Measurements from ENCODE around the gene CCZ1. TPM values are rescaled to one million over a fixed set of nuclear protein-coding genes. Genes with fewer than 3 reads are reported as not detected.
"Not testable (repeated sequence)": the region's sequence is repeated elsewhere in the genome, so short reads cannot be mapped to it uniquely, and the experiment has no call there.

Gene CCZ1
- total RNA-seq, 1 donor from 2014 or later = 90.5 TPM

DNA sequence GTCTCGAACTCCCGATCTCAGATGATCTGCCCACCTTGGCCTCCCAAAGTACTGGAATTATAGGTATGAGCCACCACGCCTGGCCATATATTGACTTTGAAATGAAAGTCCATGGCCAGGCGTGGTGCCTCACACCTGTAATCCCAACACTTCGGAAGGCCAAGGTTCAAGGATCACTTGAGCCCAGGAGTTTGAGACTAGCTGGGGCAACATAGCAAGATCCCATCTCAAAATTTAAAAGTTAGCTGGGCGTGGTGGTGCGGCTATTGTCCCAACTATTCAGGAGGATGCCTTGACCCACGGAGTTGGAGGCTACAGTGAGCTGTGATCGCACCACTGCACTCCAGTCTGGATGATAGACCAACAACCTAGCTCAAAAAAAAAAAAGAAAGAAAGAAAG lies 6.0 kb upstream of the CCZ1 start:
- Mint-ChIP-seq H3K27ac (no peak overlapping the region), H3K4me3 (no peak overlapping the region), H3K9me3 (no peaks in the 10 kb centered on the region), H3K27me3 (ENCODE audit: low read depth) (no peaks in the 10 kb centered on the region), H3K36me3 (no peaks in the 10 kb centered on the region), H3K4me1 (no peaks in the 10 kb centered on the region)
- TF ChIP-seq, protein P1, sequence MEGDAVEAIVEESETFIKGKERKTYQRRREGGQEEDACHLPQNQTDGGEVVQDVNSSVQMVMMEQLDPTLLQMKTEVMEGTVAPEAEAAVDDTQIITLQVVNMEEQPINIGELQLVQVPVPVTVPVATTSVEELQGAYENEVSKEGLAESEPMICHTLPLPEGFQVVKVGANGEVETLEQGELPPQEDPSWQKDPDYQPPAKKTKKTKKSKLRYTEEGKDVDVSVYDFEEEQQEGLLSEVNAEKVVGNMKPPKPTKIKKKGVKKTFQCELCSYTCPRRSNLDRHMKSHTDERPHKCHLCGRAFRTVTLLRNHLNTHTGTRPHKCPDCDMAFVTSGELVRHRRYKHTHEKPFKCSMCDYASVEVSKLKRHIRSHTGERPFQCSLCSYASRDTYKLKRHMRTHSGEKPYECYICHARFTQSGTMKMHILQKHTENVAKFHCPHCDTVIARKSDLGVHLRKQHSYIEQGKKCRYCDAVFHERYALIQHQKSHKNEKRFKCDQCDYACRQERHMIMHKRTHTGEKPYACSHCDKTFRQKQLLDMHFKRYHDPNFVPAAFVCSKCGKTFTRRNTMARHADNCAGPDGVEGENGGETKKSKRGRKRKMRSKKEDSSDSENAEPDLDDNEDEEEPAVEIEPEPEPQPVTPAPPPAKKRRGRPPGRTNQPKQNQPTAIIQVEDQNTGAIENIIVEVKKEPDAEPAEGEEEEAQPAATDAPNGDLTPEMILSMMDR (IDR thresholded peaks at IDR 0.05; ENCODE audit: unreplicated experiment) = no peak
- DNase-seq (ENCODE audit: low spot score in 2 of 2, unreplicated experiment in 2 of 2) = no peak

DNA sequence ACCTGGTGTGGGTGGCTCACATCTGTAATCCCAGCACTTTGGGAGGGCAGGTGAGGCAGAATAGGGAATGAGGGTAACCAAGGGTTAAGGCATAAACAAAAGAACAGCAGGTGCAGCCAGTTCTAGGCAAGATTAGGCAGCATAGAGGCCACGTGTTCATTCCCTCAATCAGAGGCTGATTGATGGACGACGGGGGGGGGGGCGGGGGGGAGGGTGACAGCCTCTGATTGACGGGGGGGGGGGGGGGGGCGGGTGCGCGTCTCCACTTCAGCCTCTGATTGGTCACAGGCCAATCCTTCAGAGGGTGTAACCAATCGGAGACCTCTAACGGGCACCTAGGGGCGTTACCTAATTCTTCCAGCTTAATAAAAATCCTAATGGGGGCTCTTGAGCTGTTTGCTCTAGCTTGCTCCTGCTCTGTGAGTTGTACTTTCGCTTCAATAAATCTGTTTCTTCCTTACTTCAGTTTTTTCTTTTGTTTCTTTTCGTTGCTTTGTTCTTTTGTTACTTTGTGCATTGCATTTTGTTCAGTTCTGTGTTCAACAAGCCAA lies 1.1 kb upstream of the CCZ1 start:
- not testable (repeated sequence) for H3K27me3 Mint-ChIP-seq (ENCODE audit: low read depth); H3K36me3 Mint-ChIP-seq; H3K4me1 Mint-ChIP-seq; DNase-seq (ENCODE audit: low spot score in 2 of 2, unreplicated experiment in 2 of 2); H3K9me3 Mint-ChIP-seq
- Mint-ChIP-seq H3K27ac (peak overlapping the region; percentile 80), H3K4me3 (peak overlapping the region; percentile 60)

DNA sequence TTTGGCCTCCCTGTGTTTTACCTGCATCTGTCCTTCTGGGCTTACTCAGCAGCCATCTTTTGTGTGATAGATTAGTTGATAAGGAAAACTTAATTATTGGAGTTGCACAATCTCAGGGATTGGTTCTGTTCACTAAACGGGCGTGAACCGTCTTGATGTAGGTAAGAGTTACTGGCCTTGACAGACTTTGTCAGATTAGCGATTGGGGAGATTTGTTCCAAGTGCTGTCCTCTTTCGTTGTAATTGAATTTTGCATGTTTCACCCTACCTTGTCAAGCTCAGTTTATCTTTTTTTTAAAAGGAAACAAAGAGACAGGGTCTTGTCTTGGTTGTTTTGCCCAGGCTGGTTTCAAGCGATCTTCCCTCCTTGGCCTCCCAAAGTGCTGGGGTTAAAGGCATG lies 4.5 kb downstream of the CCZ1 start:
- H3K36me3 Mint-ChIP-seq; H3K9me3 Mint-ChIP-seq; DNase-seq (ENCODE audit: low spot score in 2 of 2, unreplicated experiment in 2 of 2); H3K4me1 Mint-ChIP-seq; H3K27me3 Mint-ChIP-seq (ENCODE audit: low read depth); H3K4me3 Mint-ChIP-seq: not testable (repeated sequence)
- peak overlapping the region; percentile 43 for H3K27ac Mint-ChIP-seq

DNA sequence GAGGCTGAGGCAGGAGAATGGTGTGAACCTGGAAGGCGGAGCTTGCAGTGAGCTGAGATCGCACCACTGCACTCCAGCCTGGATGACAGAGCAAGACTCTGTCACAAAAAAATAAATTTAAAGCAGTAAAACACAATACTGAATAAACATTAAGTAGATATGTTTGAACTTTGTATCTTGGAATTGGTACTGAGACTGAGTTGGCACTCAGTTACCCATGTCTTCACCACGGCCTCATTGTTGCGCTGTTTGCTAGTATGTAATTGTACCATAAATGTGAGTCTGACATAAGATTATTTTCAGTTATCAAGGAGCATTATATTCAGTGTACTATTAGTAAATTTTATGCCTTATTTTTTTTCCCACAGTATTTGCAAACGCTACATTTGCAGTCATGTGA lies 6.2 kb downstream of the CCZ1 start:
- not testable (repeated sequence) for H3K36me3 Mint-ChIP-seq; H3K4me3 Mint-ChIP-seq; DNase-seq (ENCODE audit: low spot score in 2 of 2, unreplicated experiment in 2 of 2); H3K27me3 Mint-ChIP-seq (ENCODE audit: low read depth); H3K27ac Mint-ChIP-seq; H3K4me1 Mint-ChIP-seq; H3K9me3 Mint-ChIP-seq

DNA sequence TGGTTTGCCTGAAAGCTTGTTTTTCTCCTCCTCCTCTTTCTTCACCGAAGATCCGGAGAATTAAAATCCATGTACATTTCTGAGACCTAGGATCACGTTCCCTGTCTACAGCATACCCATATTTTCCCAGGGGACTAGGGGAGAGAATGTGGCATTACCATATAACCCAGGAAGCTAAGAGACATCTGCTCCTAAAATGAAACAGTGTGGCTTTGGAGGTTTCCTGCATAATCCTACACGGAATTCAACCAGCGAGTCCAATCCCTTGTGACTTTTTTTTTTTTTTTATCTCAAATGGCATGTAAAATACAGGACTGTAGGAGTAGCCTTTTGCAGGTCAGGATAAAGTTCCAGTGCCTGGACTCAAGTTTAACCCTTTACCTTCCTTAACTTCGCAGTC lies 10.3 kb downstream of the CCZ1 start:
- H3K4me1 Mint-ChIP-seq; H3K36me3 Mint-ChIP-seq; H3K4me3 Mint-ChIP-seq; H3K27ac Mint-ChIP-seq; H3K9me3 Mint-ChIP-seq; H3K27me3 Mint-ChIP-seq (ENCODE audit: low read depth); DNase-seq (ENCODE audit: low spot score in 2 of 2, unreplicated experiment in 2 of 2): not testable (repeated sequence)

DNA sequence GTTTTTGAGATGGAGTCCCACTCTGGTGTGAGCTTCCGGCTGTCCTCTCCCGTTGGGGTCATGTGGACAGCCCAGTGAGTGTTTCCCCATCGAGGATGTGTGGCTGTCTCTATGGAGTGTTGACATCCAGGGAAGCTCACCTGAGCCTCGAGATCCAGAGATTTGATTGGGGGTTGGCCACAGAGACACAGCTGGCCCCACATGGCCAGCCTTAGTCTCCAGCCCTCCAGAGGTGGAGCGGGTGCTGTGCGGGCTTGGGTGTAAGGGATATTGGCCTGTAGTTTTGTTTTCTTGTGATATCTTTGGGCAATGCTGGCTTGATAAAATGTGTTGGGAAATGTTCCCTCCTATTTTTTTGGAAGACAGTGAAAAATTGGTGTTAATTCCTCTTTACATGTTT lies 18.0 kb downstream of the CCZ1 start:
- not testable (repeated sequence) for H3K9me3 Mint-ChIP-seq; H3K36me3 Mint-ChIP-seq; H3K27ac Mint-ChIP-seq; H3K4me3 Mint-ChIP-seq; DNase-seq (ENCODE audit: low spot score in 2 of 2, unreplicated experiment in 2 of 2); H3K27me3 Mint-ChIP-seq (ENCODE audit: low read depth); H3K4me1 Mint-ChIP-seq

DNA sequence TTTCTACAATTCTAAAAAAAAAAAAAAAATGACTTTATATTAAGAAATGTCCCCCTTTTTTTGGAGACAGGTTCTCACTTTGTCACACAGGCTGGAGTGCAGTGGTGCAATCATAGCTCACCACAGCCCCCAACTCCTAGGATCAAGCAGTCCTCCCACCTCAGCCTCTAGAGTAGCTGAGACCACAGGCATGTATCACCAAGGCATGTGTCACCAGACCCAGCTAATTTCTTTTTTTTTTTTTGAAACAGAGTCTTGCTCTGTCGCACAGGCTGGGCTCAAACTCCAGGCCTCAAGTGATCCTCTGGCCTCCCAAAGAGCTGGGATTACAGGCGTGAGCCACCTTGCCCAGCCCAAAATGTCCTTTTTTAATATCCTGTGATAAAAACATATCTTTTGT lies 25.6 kb downstream of the CCZ1 start:
- not testable (repeated sequence) for DNase-seq (ENCODE audit: low spot score in 2 of 2, unreplicated experiment in 2 of 2); H3K27me3 Mint-ChIP-seq (ENCODE audit: low read depth); H3K4me3 Mint-ChIP-seq; H3K27ac Mint-ChIP-seq; H3K36me3 Mint-ChIP-seq; H3K4me1 Mint-ChIP-seq; H3K9me3 Mint-ChIP-seq

DNA sequence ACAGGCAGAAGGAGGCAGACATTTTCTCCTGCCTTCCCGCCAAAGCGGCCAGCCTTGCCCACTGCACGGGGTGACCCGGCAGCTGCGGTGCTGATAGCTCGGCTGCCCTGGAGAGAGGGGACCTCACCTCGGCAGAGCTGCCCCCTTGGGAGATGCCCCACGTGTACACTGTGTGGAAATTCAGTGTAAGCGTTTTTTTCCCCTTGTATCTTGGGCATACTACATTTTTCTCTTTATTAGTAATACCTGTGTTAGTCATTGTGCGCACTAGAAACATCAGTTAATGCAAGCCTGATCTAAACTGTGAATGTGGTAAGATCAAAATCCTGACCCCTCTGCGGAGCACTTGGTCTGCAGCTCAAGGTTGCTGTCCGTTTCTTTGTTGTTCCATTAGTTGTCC lies 26.1 kb downstream of the CCZ1 start:
- H3K4me3 Mint-ChIP-seq; H3K27me3 Mint-ChIP-seq (ENCODE audit: low read depth); H3K27ac Mint-ChIP-seq; H3K9me3 Mint-ChIP-seq; H3K36me3 Mint-ChIP-seq; H3K4me1 Mint-ChIP-seq; DNase-seq (ENCODE audit: low spot score in 2 of 2, unreplicated experiment in 2 of 2): not testable (repeated sequence)

DNA sequence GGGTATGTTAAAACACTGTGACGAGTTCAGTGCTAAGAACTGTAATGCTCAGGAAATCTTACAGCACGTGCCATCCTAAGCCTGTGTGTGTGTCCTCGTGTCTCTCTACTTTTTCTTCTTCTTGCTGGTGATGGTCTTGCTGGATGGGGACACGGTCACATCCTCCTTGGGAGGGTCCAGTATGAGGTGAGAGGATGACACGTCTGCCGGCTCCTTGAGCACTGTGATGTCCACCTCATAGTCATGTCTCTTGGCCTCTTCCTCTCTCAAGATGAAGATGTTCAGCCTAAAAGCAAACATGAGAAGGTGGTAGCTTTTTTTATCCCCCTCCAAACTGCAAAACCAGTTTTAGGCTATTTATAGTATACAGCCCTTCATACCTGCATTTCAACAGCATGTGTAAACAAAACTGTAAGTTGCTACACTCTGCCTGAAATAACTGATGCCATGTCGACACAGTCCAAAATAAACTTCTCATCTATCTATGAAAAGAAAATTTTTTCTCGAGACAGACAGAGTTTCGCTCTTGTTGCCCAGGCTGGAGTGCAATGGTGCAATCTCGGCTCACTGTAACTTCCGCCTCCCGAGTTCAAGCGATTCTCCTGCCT lies 27.8 kb downstream of the CCZ1 start:
- not testable (repeated sequence) for H3K9me3 Mint-ChIP-seq; DNase-seq (ENCODE audit: low spot score in 2 of 2, unreplicated experiment in 2 of 2); H3K4me1 Mint-ChIP-seq; H3K27me3 Mint-ChIP-seq (ENCODE audit: low read depth); H3K27ac Mint-ChIP-seq; H3K4me3 Mint-ChIP-seq; H3K36me3 Mint-ChIP-seq

DNA sequence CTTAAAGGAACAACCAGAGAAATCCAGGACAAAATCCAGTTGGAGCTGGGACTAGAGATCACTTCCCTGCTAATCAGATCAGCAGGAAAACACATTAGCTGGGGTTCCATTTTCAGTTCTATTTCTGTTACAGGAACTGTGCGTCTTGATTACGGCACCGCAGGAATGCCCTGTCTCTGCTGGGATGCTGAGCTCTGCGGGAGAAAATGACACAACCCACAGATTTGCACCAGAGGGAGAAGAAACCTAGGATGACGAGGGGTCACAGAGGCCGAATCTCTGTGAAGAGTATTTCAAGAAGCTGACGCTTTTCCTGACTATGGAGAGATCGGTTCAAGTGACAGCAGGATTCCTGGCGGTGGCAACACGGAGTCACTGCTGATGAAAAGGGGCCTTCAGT lies 31.8 kb downstream of the CCZ1 start:
- not testable (repeated sequence) for H3K27me3 Mint-ChIP-seq (ENCODE audit: low read depth); H3K4me1 Mint-ChIP-seq; H3K27ac Mint-ChIP-seq; H3K4me3 Mint-ChIP-seq; DNase-seq (ENCODE audit: low spot score in 2 of 2, unreplicated experiment in 2 of 2); H3K9me3 Mint-ChIP-seq; H3K36me3 Mint-ChIP-seq

DNA sequence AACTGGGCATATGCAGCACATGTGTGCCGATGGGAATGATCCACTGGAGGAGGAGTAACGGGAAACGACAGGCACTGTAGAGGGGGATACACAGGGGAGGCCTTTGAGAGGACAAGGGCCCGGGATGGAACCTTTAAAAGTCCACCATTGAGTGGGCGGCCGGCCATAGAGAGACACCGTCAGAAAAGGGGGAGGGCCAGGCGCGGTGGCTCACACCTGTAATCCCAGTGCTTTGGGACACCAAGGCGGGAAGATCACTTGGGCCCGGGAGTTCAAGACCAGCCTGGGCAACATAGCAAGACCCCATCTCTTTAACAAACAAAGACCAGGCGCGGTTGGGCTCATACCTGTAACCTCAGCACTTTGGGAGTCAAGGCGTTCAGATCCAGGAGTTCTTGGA lies 32.7 kb downstream of the CCZ1 start:
- not testable (repeated sequence) for H3K4me3 Mint-ChIP-seq; H3K4me1 Mint-ChIP-seq; H3K9me3 Mint-ChIP-seq; H3K27me3 Mint-ChIP-seq (ENCODE audit: low read depth); H3K36me3 Mint-ChIP-seq; DNase-seq (ENCODE audit: low spot score in 2 of 2, unreplicated experiment in 2 of 2); H3K27ac Mint-ChIP-seq

DNA sequence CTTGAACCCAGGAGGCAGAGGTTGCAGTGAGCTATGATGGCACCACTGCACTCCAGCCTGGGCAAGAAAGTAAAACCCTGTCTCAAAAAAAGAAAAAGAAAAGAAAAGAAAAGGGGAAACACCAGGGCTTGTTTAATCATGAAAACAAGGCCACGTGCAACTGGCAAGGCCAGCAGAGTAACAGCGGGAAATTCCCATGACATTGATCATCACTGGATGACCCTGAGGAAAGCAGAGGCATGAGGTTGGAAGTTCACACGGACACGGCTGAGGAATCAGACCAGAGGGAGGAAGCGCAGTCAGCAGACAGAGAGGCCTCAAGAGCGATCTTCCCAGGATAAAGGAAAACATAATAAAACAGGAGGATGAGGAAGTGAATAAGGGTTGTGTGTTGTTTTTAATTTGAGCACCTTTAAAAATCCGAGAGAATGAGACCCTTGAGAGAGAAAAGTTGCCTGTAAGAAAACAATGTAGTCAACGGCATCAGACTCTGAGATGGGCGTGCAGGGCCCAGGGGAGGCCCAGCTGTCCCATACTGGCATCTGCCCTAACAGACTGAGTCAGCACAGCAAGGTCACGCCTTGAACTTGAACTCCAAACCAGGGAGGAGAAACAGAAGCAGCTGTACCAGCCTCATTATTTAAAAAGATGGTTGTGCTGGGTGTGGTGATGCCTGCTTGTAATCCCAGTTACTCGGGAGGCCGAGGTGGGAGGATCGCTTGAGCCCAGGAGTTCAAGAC lies 33.5 kb downstream of the CCZ1 start:
- H3K4me3 Mint-ChIP-seq; H3K27ac Mint-ChIP-seq; H3K4me1 Mint-ChIP-seq; DNase-seq (ENCODE audit: low spot score in 2 of 2, unreplicated experiment in 2 of 2); H3K36me3 Mint-ChIP-seq; H3K9me3 Mint-ChIP-seq; H3K27me3 Mint-ChIP-seq (ENCODE audit: low read depth): not testable (repeated sequence)

DNA sequence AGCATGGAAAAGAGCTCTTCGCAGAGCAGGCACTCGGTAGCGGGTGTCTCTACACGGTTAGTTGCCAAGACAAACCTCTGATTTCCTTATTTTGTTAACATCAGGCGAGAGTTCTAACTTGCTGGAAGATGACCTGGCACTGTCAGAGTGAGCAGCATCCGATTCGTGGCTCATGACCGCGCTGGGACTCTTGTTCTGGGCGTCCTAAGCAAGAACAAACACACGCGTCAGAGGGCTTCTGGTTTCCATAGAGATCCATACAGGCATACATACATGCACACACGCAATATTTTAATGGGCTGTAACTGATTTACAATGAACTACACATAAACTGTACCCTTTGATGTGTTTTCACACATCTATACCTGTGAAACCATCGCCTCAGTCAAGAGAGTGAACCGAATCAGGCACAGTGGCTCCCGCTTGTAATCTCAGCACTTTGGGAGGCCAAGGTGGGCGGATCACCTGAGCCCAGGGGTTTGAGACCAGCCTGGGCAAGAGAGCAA lies 36.5 kb downstream of the CCZ1 start:
- not testable (repeated sequence) for H3K4me1 Mint-ChIP-seq; H3K4me3 Mint-ChIP-seq; H3K36me3 Mint-ChIP-seq; H3K9me3 Mint-ChIP-seq; DNase-seq (ENCODE audit: low spot score in 2 of 2, unreplicated experiment in 2 of 2); H3K27ac Mint-ChIP-seq; H3K27me3 Mint-ChIP-seq (ENCODE audit: low read depth)

All from mesothelial cell of epicardium (in vitro differentiated cells).